DOHH2 (cell line): ENCODE measurements around the gene ARHGEF33.

Experiments used
- H3F3A ChIP-seq: fragments of 200-600 bp; sonication (generic), shearing (Covaris generic); 2 replicates; pipeline ENCODE4 v1.6.0; 2016; ENCODE audit warnings: antibody characterized with exemption, mild to moderate bottlenecking; ENCODE audit not compliant: control insufficient read depth, insufficient read depth
- H3K27ac ChIP-seq: fragments of 200-600 bp; sonication (generic); 2 replicates; pipeline ENCODE4 v1.5.1; 2014; ENCODE audit warnings: low read depth, mild to moderate bottlenecking, low read length, moderate library complexity
- H3K27me3 ChIP-seq: fragments of 200-600 bp; sonication (generic); 2 replicates; pipeline ENCODE4 v1.6.1; 2014; ENCODE audit warnings: mild to moderate bottlenecking, low read length, mixed read lengths; ENCODE audit not compliant: control insufficient read depth
- H3K36me3 ChIP-seq: fragments of 200-600 bp; sonication (generic); 2 replicates; pipeline ENCODE4 v1.6.1; 2014; ENCODE audit warnings: mild to moderate bottlenecking, low read length, moderate library complexity, mixed read lengths; ENCODE audit not compliant: control insufficient read depth
- H3K4me1 ChIP-seq: fragments of 200-600 bp; sonication (generic); 2 replicates; pipeline ENCODE4 v1.6.1; 2014; ENCODE audit warnings: mild to moderate bottlenecking, low read length, mixed read lengths; ENCODE audit not compliant: control insufficient read depth
- H3K4me2 ChIP-seq: fragments of 200-600 bp; sonication (generic); 2 replicates; pipeline ENCODE4 v1.6.0; 2014; ENCODE audit warnings: mild to moderate bottlenecking, low read length, moderate library complexity
- H3K4me3 ChIP-seq: fragments of 200-600 bp; sonication (generic); 2 replicates; pipeline ENCODE4 v1.5.1; 2014; ENCODE audit warnings: mild to moderate bottlenecking, low read length, mixed read lengths
- H3K79me2 ChIP-seq: fragments of 200-600 bp; sonication (generic); 2 replicates; pipeline ENCODE4 v1.6.1; 2014; ENCODE audit warnings: mild to moderate bottlenecking, low read length, mixed read lengths; ENCODE audit not compliant: control insufficient read depth
- H3K9me2 ChIP-seq: fragments of 200-600 bp; sonication (generic); replicated peaks from 2 replicates; pipeline ENCODE4 v1.6.1; 2014; ENCODE audit warnings: mild to moderate bottlenecking, low read length, mixed read lengths; ENCODE audit not compliant: control insufficient read depth
- H3K9me3 ChIP-seq: fragments of 200-600 bp; sonication (generic); 2 replicates; pipeline ENCODE4 v1.6.1; 2014; ENCODE audit warnings: antibody characterized with exemption, low read length, mixed read lengths; ENCODE audit not compliant: control insufficient read depth, insufficient read depth
- H4K20me1 ChIP-seq: fragments of 200-600 bp; sonication (generic); 2 replicates; pipeline ENCODE4 v1.6.0; 2014; ENCODE audit warnings: low read depth, mild to moderate bottlenecking, antibody characterized with exemption, low read length, moderate library complexity; ENCODE audit not compliant: control insufficient read depth, insufficient read depth
- EZH2phosphoT487 ChIP-seq: fragments of 200-600 bp; sonication (generic); IDR thresholded peaks from 2 replicates; pipeline ENCODE4 v1.6.1; 2017; ENCODE audit warnings: borderline replicate concordance, mild to moderate bottlenecking, antibody characterized with exemption, low read length, moderate library complexity, mixed read lengths
- TF ChIP-seq, protein P1 (sequence below): fragments of 200-600 bp; sonication (generic); IDR thresholded peaks from one replicate; pipeline ENCODE4 v1.5.1; 2014; ENCODE audit warnings: antibody characterized with exemption, mild to moderate bottlenecking, low read depth, low read length; ENCODE audit not compliant: poor library complexity, severe bottlenecking

ARHGEF33 gene

GRCh38 chr2:38911191-38911590, 21.5 kb downstream of the ARHGEF33 start:
- Histone ChIP-seq H3K9me2 (no peaks in the 10 kb centered on the region), H3K27ac (no peak overlapping the region), H3K4me1 (no peaks in the 10 kb centered on the region), H3K27me3 (no peaks in the 10 kb centered on the region), H3K9me3 (no peaks in the 10 kb centered on the region), H4K20me1 (no peaks in the 10 kb centered on the region), H3K36me3 (no peaks in the 10 kb centered on the region), H3K4me3 (no peak overlapping the region), H3F3A (no peaks in the 10 kb centered on the region), H3K79me2 (no peaks in the 10 kb centered on the region), H3K4me2 (no peak overlapping the region)
- TF ChIP-seq, protein P1, sequence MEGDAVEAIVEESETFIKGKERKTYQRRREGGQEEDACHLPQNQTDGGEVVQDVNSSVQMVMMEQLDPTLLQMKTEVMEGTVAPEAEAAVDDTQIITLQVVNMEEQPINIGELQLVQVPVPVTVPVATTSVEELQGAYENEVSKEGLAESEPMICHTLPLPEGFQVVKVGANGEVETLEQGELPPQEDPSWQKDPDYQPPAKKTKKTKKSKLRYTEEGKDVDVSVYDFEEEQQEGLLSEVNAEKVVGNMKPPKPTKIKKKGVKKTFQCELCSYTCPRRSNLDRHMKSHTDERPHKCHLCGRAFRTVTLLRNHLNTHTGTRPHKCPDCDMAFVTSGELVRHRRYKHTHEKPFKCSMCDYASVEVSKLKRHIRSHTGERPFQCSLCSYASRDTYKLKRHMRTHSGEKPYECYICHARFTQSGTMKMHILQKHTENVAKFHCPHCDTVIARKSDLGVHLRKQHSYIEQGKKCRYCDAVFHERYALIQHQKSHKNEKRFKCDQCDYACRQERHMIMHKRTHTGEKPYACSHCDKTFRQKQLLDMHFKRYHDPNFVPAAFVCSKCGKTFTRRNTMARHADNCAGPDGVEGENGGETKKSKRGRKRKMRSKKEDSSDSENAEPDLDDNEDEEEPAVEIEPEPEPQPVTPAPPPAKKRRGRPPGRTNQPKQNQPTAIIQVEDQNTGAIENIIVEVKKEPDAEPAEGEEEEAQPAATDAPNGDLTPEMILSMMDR: no peak
- no peak for TF ChIP-seq EZH2phosphoT487

GRCh38 chr2:38912619-38913018, 22.9 kb downstream of the ARHGEF33 start:
- Histone ChIP-seq H4K20me1 (no peaks in the 10 kb centered on the region), H3K9me2 (no peaks in the 10 kb centered on the region), H3K27ac (no peak overlapping the region), H3K4me2 (no peak overlapping the region), H3F3A (no peaks in the 10 kb centered on the region), H3K4me1 (no peaks in the 10 kb centered on the region), H3K9me3 (no peaks in the 10 kb centered on the region), H3K27me3 (no peaks in the 10 kb centered on the region), H3K4me3 (no peak overlapping the region), H3K36me3 (no peaks in the 10 kb centered on the region), H3K79me2 (no peaks in the 10 kb centered on the region)
- TF ChIP-seq EZH2phosphoT487: no peak
- TF ChIP-seq, protein P1: no peak

DNA sequence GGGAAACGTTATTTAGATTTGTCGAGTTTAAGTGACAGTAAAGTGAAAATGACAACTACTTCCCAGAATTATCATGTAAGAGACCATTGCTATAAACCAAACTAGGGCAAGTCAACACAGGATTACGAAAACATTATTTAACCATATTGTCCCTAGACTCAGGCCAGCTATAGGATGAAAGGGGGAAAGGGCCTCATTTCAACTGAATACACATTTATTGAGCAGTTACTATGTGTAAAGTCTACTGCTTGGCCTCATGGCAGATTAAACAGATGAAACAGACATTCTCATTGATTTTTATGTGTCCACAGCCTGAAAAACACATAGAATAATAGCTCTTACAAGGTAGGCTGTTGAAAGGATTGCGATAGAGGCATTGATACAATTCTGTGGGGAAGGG, 32.7 kb downstream of the ARHGEF33 start:
- H4K20me1 ChIP-seq: no peaks in the 10 kb centered on the region
- H3K79me2 ChIP-seq: no peaks in the 10 kb centered on the region
- H3K4me1 ChIP-seq: no peaks in the 10 kb centered on the region
- no peak overlapping the region for H3K27ac ChIP-seq
- no peaks in the 10 kb centered on the region for H3K36me3 ChIP-seq
- no peaks in the 10 kb centered on the region for H3K9me3 ChIP-seq
- TF ChIP-seq, protein P1: no peak
- TF ChIP-seq EZH2phosphoT487: no peak
- H3K27me3 ChIP-seq: peaks cover 2% of the 10 kb centered on the region; the same call in 1 of the 2 replicates
- no peaks in the 10 kb centered on the region for H3K9me2 ChIP-seq
- no peak overlapping the region for H3K4me2 ChIP-seq
- no peak overlapping the region for H3K4me3 ChIP-seq
- no peaks in the 10 kb centered on the region for H3F3A ChIP-seq
